DMS53 treated with DMSO at 0.1 percent for 48 hours (cell line): ENCODE results near the gene BCAS3.

Source experiments
- DNase-seq: peaks from one replicate; lab custom pipeline; 2025; ENCODE audit not compliant: unreplicated experiment; lab: John Stamatoyannopoulos, UW

The BCAS3 gene

GRCh38 chr17:61149106-61149825 is 471.6 kb downstream of the BCAS3 start:
- DNase-seq, result no peak

- no peak for DNase-seq
Observed at GRCh38 chr17:61149862-61150362, 472.3 kb downstream of the BCAS3 start.

GRCh38 chr17:61150686-61151299 is 473.1 kb downstream of the BCAS3 start:
- no peak for DNase-seq

- DNase-seq, result peak; percentile 44
Observed at GRCh38 chr17:61152898-61153297, 475.2 kb downstream of the BCAS3 start.

- no peak for DNase-seq
Observed at GRCh38 chr17:61155590-61156237, 478.1 kb downstream of the BCAS3 start.

GRCh38 chr17:61157246-61157886 is 479.7 kb downstream of the BCAS3 start:
- DNase-seq, result no peak

- DNase-seq, result no peak
Observed at GRCh38 chr17:61158376-61158775, 480.7 kb downstream of the BCAS3 start.

- no peak for DNase-seq
Observed at GRCh38 chr17:61159221-61159814, 481.7 kb downstream of the BCAS3 start.

GRCh38 chr17:61160204-61160603 is 482.6 kb downstream of the BCAS3 start:
- no peak for DNase-seq

GRCh38 chr17:61160789-61161445 is 483.3 kb downstream of the BCAS3 start:
- no peak for DNase-seq

GRCh38 chr17:61161615-61162134 is 484.0 kb downstream of the BCAS3 start:
- DNase-seq, result no peak

GRCh38 chr17:61164517-61164916 is 486.9 kb downstream of the BCAS3 start:
- no peak for DNase-seq

- DNase-seq, result no peak
Observed at GRCh38 chr17:61167075-61167474, 489.4 kb downstream of the BCAS3 start.

- no peak for DNase-seq
Observed at GRCh38 chr17:61168506-61168905, 490.9 kb downstream of the BCAS3 start.

GRCh38 chr17:61174310-61174709 is 496.7 kb downstream of the BCAS3 start:
- DNase-seq, result no peak

- DNase-seq, result no peak
Observed at GRCh38 chr17:61175298-61176142, 497.9 kb downstream of the BCAS3 start.

- DNase-seq, result no peak
Observed at GRCh38 chr17:61177351-61177750, 499.7 kb downstream of the BCAS3 start.

- no peak for DNase-seq
Observed at GRCh38 chr17:61178284-61178683, 500.6 kb downstream of the BCAS3 start.

GRCh38 chr17:61179380-61179806 is 501.7 kb downstream of the BCAS3 start:
- DNase-seq, result no peak
